CD4-positive, alpha-beta T cell treated with Interleukin-15 for 1 hour (primary cell): ENCODE measurements around the gene PDE8B.

Source experiments
- DNase-seq: peaks from one replicate; pipeline ENCODE4 v3.0.0-alpha.2; 2020

Gene PDE8B

DNA sequence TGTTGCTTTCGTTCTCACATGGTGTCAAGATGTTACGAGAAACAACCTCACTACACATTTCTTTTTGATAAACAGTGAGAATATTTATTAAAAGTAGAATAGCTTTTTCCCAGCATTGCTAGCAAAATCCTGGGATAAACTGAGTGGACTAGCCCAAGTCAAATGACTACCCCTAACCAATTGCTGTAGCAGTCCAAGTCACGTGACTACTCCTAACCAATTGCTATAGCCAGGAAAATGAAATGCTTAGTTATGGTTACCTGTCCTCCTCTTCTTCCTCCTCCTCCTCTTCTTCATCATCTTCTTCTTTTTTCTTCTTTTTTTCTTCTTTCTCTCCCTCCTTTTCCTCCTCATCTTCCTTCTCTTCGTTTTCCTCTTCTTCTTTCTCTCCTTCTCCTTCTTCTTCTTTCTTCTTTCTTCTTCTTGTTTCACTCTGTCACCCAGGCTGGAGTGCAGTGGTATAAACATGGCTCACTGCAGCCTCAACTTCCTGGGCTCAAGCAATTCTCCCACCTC lies 85.4 kb downstream of the PDE8B start:
- no peak for DNase-seq

- no peak for DNase-seq
Measured at GRCh38 chr5:77298146-77298545, 87.7 kb downstream of the PDE8B start.

DNA sequence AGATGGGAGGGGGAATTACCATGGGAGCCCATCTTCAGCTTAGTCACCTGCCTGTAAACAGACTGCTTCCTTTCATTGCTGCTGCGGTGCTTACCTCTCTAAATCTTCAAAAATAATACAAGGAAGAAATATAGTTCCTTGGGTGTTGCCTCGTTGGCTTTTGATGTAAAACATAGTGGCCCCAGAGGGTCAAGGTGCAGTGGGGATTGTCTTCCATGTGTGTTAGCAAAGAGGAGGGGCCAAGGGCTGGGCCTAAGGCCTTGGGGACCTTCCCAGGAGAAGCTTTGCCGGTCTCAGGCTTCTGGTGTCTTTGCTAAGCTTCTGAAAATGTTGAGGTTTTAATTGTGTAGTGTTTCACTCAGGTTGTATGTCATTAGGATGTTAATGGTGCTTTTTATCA lies 90.0 kb downstream of the PDE8B start:
- no peak for DNase-seq

DNA sequence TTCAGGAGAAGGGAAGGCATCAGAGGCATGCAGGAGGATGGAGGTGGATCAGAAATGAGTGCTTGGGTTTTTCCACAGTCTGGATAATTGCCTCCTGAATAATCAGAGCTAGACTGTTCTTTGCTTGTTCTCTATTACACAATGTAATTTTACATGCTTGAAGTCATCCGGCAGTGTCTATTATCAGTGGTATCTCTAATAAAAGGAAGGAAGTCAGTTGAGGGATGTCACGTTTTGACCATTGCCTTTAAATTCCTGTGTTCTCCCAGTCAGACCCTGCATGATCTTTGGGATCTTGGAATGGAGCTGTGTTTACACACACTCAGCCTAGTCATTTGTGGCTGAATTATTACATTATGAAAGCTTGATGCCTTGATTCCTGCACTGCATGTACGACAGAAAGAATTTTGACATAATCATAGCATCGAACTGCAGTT lies 91.0 kb downstream of the PDE8B start:
- no peak for DNase-seq

GRCh38 chr5:77302247-77302646 lies 91.8 kb downstream of the PDE8B start:
- no peak for DNase-seq

DNA sequence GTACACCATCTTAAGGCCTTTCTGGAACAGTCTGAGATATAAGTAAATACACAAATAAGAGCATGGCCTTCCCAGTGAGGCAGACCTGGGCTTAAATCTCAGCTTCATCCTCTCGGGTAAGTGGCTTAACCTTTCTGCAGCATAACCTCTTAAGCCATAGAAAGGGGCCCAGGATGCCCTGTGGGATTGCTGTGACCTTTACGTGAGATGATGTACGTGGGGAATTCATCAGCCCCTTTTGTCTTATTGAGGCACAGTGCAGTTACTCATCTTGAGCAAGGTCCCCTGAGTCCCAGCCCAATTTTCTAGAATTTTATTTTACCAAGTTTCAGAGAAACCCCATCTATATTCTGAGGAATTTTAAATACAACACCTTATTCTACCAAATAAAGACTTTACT lies 92.2 kb downstream of the PDE8B start:
- DNase-seq = no peak

- DNase-seq = no peak
Measured at GRCh38 chr5:77304388-77304787, 93.9 kb downstream of the PDE8B start.

GRCh38 chr5:77305222-77305846 lies 94.9 kb downstream of the PDE8B start:
- DNase-seq = no peak

DNA sequence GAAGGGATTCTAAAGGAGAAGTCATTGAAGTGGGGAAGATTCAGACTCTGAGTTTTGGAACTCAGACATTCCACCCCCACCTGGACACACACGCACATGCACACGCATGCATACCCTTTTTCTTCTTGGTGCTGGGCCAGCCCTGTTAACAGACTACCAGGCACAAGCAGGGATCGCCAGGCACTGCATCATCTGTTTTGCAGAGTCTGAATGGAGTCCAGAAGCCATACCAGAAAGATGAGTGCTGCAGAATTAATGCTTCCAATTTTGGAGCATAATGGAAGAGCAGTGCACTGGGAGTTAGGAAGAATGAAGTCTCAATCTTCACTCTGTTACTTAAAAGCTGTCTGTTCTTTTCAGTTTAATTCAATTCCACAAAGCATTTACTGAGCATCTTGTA lies 95.5 kb downstream of the PDE8B start:
- no peak for DNase-seq

DNA sequence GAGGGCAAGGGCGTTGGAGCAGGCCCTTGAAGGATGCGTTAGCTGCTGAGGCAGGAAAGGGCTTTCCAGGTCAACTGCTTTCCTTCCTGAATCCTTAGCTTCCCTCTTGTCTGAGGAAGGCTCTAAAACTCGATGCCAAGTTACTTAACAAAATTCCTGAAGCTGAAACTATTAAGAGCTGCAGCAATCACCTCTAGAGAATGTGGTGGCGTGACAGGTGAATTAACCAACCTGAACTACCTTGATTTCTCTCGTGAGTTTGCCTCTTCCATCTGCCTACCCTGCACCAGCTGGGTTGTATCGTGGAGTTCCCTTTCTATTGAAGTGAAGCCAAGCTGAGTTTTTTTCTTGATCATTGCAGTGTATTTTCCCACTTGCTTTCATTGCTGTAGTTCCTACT lies 96.1 kb downstream of the PDE8B start:
- DNase-seq = no peak

DNA sequence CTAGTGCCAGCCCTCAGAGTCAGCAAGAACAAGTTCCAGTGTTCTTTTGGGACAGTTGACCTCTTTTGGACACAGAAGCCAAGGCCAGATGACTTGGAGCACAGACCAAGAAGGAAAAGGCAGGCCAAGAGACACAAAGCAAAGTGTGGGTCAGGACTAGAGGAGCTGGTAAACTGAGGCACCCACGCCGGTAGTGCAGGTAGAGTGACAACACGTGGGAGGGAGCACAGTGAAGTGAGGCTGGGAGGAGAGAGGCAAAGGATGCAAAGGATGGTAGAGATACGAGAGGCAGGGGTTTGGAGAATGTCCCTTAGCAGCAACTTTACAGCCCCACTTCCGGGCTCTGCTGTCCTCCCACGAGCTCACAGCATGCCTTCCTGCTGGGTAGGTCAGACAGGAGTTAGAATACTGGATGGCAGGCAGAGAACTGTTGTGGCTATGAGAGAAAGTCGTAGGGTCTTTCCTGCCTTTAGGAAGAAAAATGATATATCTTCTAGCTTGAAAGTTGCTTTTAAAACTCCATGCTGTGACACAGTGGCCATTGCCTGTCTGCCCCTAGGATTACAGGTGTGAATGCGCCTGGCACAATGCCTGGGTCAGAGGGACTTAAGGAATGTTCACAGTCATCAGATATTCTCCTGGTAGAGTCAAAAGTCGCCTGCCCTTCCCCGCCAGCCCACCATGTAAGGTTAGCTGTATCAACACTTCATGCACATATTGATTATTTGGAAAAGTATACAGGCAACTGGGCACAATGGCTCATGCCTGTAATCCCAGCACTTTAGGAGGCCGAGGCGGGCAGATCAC lies 97.9 kb downstream of the PDE8B start:
- no peak for DNase-seq

DNA sequence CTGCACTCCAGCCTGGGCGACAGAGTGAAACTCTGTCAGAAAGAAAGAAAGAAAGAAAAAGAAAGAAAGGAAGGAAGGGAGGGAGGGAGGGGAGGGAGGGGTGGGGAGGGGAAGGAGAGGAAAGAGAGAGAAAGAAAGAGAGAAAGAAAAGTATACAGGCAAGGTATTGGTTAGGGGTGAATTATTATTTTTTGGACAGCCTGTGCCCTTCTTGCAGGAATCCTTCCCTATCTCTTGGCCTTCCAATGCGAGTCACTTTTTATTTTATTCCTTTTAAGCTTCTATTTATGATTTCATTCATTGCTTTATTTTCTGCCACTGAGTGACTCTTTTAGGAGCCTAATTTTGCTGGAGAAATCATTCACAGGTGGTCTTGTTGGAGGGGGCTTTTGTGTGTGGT lies 98.7 kb downstream of the PDE8B start:
- no peak for DNase-seq

- no peak for DNase-seq
Measured at GRCh38 chr5:77310494-77311213, 100.2 kb downstream of the PDE8B start.

DNA sequence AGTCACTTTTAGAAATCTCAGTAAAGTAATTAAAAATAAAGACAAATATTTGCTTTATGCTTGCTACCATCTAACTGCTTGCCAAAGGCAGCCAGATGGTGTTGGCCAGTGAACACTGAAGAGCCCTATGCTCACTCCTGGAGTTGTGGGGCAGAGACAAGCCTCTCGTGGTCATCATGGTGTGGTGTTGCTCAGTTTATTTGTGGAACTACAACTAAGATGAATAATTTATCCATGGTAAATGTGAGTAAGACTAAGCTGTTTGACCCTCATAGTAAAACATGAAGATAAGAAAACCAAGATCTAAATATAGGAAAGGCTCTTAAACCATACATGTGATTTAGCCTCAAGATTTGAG lies 100.7 kb downstream of the PDE8B start:
- DNase-seq = no peak

DNA sequence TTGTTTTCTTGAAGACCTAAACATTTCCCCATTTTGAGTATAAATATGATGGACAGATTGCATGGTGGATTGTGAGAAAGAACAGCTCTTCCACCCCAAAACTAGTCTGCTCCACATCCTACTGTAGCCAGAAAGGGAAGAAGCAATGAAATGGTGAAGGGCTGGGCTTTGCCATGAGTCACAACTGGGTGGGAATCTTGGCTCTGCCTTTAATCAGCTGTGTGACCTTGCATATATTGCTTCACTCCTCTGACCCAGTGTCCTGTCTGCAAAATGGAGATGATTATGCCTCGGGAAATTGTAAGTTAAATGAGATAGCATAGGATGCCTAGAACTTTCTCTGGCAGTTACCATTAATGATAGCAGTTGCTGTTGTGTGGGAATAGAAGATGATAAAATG lies 101.9 kb downstream of the PDE8B start:
- no peak for DNase-seq

GRCh38 chr5:77316871-77317661 lies 106.6 kb downstream of the PDE8B start:
- no peak for DNase-seq

DNA sequence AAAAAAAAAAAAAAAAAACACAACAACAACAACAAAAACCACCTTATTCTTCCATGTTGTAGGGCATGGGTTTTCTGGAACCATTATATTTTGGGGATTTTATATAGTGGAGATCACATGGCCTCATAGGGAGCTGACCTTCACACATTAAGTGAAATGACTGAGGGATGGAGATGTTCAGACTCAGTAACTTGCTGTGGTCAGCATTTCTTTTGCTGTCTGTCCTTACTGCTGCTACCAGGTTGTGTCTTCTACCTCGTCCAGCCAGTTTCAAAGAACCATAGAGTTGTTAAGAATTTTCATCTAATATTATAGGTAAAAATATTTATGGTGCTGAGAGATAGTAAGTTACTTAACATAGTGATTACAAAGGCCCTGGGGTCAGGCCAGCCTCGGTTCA lies 107.6 kb downstream of the PDE8B start:
- DNase-seq = no peak

GRCh38 chr5:77319117-77319804 lies 108.8 kb downstream of the PDE8B start:
- no peak for DNase-seq

DNA sequence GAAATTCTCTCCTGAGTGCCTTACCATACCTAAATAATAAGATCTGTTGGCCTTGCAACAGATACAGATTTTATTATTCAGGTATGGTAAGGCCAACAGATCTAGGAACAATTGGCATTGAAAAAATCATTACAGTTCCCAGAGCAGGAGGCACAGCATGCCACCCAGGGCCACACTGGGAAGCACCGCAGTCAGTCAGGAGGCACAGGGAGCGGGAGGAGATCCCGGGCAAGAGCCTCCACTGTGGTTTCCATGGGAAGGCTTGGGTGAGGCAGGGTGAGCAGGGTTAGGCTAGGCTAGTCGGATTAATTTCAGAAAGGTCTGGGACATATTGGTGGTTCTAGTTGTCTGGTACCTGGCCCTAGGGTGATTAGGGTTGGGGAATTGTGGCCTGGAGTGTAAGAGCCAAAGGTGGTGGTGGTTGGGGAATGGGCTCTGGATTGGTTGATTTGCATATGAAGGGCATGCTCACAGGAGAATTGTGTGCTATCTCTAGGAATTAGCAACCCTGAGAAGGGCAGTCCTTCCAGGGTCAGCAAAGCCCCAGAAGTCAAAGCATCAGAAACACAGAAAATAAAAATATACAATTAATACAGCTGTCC lies 111.4 kb downstream of the PDE8B start:
- no peak for DNase-seq

DNA sequence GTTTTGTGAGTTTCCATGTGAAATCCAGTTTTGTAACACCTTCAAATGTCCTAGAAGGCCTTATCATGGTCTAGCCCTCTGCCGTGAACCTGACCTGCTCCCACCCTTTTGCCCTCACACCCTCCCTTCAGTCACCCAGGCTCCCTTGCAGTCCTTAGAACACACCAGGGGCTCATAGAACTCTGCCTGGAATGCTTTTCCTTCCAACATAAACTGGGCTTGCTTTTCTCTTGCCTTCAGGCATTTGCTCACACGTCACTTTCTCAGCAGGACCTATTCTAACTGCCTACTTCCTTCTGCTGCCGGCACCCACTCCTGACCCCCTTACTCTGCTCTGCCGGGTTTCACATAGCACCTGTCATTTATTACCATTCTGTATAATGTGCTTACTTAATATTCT lies 111.9 kb downstream of the PDE8B start:
- DNase-seq = no peak

GRCh38 chr5:77325921-77326541 lies 115.6 kb downstream of the PDE8B start:
- no peak for DNase-seq
